ENCODE data around the gene PCDHGC3. TPM values are rescaled to one million over a fixed set of nuclear protein-coding genes. Genes with fewer than 3 reads are reported as not detected.

The PCDHGC3 gene
- total and polyA plus RNA-seq, 2 experiments from 2014 or later, result 12.9 to 13.8 TPM

GRCh38 chr5:141506381-141507155 is 30.8 kb downstream of the PCDHGC3 start:
- ATAC-seq, result no peak
- Histone ChIP-seq H3F3A (replicated peaks; ENCODE audit: low read depth) (no peaks in the 10 kb centered on the region), H3K4me2 (no peak overlapping the region), H3K4me1 (ENCODE audit: insufficient read depth) (peaks cover 19% of the 10 kb centered on the region), H2AFZ (no peak overlapping the region), H3K36me3 (ENCODE audit: insufficient read depth) (no peaks in the 10 kb centered on the region), H3K79me2 (replicated peaks; ENCODE audit: insufficient read depth) (no peaks in the 10 kb centered on the region), H4K20me1 (replicated peaks; ENCODE audit: insufficient read depth) (no peaks in the 10 kb centered on the region), H3K27ac (ENCODE audit: low read depth) (no peak overlapping the region), H3K9me2 (ENCODE audit: insufficient read depth) (no peaks in the 10 kb centered on the region), H3K4me3 (no peak overlapping the region), H3K27me3 (ENCODE audit: insufficient read depth) (no peaks in the 10 kb centered on the region)
- peaks cover 32% of the 10 kb centered on the region for H3K4me1 Mint-ChIP-seq
- H3K36me3 Mint-ChIP-seq (ENCODE audit: low read depth), result peaks cover 18% of the 10 kb centered on the region
- H3K27ac Mint-ChIP-seq, result no peak overlapping the region
- no peaks in the 10 kb centered on the region for H3K9me3 Mint-ChIP-seq
- TF ChIP-seq POLR2AphosphoS5 (IDR thresholded peaks at IDR 0.05; ENCODE audit: low read depth) (no peak), EZH2phosphoT487 (IDR thresholded peaks at IDR 0.05; ENCODE audit: unreplicated experiment) (no peak), ZNF114 (CRISPR knock-in tag; IDR thresholded peaks at IDR 0.05) (no peak), ETS1 (IDR thresholded peaks at IDR 0.05) (no peak), CTCF (conservative IDR thresholded peaks at IDR 0.05; ENCODE audit: low read depth in 2 of 2) (no peak), STAT1 (IDR thresholded peaks at IDR 0.05; ENCODE audit: unreplicated experiment) (no peak), CREB1 (CRISPR knock-in tag; IDR thresholded peaks at IDR 0.05; ENCODE audit: low read depth) (no peak), EZH2 (IDR thresholded peaks at IDR 0.05; ENCODE audit: low read depth, unreplicated experiment) (no peak), ZNF331 (CRISPR knock-in tag; IDR thresholded peaks at IDR 0.05; ENCODE audit: low read depth) (no peak), JUNB (IDR thresholded peaks at IDR 0.05; ENCODE audit: unreplicated experiment) (no peak), NANOG (IDR thresholded peaks at IDR 0.05; ENCODE audit: borderline replicate concordance) (no peak)
- TF ChIP-seq, protein P1, sequence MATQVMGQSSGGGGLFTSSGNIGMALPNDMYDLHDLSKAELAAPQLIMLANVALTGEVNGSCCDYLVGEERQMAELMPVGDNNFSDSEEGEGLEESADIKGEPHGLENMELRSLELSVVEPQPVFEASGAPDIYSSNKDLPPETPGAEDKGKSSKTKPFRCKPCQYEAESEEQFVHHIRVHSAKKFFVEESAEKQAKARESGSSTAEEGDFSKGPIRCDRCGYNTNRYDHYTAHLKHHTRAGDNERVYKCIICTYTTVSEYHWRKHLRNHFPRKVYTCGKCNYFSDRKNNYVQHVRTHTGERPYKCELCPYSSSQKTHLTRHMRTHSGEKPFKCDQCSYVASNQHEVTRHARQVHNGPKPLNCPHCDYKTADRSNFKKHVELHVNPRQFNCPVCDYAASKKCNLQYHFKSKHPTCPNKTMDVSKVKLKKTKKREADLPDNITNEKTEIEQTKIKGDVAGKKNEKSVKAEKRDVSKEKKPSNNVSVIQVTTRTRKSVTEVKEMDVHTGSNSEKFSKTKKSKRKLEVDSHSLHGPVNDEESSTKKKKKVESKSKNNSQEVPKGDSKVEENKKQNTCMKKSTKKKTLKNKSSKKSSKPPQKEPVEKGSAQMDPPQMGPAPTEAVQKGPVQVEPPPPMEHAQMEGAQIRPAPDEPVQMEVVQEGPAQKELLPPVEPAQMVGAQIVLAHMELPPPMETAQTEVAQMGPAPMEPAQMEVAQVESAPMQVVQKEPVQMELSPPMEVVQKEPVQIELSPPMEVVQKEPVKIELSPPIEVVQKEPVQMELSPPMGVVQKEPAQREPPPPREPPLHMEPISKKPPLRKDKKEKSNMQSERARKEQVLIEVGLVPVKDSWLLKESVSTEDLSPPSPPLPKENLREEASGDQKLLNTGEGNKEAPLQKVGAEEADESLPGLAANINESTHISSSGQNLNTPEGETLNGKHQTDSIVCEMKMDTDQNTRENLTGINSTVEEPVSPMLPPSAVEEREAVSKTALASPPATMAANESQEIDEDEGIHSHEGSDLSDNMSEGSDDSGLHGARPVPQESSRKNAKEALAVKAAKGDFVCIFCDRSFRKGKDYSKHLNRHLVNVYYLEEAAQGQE (IDR thresholded peaks at IDR 0.05; ENCODE audit: unreplicated experiment), result no peak
- TF ChIP-seq, protein P2, sequence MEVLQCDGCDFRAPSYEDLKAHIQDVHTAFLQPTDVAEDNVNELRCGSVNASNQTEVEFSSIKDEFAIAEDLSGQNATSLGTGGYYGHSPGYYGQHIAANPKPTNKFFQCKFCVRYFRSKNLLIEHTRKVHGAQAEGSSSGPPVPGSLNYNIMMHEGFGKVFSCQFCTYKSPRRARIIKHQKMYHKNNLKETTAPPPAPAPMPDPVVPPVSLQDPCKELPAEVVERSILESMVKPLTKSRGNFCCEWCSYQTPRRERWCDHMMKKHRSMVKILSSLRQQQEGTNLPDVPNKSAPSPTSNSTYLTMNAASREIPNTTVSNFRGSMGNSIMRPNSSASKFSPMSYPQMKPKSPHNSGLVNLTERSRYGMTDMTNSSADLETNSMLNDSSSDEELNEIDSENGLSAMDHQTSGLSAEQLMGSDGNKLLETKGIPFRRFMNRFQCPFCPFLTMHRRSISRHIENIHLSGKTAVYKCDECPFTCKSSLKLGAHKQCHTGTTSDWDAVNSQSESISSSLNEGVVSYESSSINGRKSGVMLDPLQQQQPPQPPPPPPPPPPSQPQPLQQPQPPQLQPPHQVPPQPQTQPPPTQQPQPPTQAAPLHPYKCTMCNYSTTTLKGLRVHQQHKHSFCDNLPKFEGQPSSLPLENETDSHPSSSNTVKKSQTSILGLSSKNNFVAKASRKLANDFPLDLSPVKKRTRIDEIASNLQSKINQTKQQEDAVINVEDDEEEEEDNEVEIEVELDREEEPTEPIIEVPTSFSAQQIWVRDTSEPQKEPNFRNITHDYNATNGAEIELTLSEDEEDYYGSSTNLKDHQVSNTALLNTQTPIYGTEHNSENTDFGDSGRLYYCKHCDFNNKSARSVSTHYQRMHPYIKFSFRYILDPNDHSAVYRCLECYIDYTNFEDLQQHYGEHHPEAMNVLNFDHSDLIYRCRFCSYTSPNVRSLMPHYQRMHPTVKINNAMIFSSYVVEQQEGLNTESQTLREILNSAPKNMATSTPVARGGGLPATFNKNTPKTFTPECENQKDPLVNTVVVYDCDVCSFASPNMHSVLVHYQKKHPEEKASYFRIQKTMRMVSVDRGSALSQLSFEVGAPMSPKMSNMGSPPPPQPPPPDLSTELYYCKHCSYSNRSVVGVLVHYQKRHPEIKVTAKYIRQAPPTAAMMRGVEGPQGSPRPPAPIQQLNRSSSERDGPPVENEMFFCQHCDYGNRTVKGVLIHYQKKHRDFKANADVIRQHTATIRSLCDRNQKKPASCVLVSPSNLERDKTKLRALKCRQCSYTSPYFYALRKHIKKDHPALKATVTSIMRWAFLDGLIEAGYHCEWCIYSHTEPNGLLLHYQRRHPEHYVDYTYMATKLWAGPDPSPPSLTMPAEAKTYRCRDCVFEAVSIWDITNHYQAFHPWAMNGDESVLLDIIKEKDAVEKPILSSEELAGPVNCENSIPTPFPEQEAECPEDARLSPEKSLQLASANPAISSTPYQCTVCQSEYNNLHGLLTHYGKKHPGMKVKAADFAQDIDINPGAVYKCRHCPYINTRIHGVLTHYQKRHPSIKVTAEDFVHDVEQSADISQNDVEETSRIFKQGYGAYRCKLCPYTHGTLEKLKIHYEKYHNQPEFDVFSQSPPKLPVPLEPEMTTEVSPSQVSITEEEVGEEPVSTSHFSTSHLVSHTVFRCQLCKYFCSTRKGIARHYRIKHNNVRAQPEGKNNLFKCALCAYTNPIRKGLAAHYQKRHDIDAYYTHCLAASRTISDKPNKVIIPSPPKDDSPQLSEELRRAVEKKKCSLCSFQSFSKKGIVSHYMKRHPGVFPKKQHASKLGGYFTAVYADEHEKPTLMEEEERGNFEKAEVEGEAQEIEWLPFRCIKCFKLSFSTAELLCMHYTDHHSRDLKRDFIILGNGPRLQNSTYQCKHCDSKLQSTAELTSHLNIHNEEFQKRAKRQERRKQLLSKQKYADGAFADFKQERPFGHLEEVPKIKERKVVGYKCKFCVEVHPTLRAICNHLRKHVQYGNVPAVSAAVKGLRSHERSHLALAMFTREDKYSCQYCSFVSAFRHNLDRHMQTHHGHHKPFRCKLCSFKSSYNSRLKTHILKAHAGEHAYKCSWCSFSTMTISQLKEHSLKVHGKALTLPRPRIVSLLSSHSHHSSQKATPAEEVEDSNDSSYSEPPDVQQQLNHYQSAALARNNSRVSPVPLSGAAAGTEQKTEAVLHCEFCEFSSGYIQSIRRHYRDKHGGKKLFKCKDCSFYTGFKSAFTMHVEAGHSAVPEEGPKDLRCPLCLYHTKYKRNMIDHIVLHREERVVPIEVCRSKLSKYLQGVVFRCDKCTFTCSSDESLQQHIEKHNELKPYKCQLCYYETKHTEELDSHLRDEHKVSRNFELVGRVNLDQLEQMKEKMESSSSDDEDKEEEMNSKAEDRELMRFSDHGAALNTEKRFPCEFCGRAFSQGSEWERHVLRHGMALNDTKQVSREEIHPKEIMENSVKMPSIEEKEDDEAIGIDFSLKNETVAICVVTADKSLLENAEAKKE (CRISPR knock-in tag; IDR thresholded peaks at IDR 0.05), result no peak
- no peak for DNase-seq (ENCODE audit: low spot score)
- peaks cover 14% of the 10 kb centered on the region for H3K27me3 Mint-ChIP-seq (ENCODE audit: insufficient read depth, low read depth, poor library complexity)
- no peak overlapping the region; the same call in 2 of the 3 replicates for H3K4me3 Mint-ChIP-seq
